CD4-positive, CD25-positive, alpha-beta regulatory T cell (primary cell): ENCODE data around the gene JAK1. TPM values are rescaled to one million over a fixed set of nuclear protein-coding genes. Genes with fewer than 3 reads are reported as not detected.

ENCODE experiments used
- ATAC-seq, 2 donors: fragments of 150-1000 bp; cut with Tn5 transposase; one replicate each; pipeline ENCODE4 v1.10.0; 2021; ENCODE audit warnings: low read depth in 2 of 2, moderate number of reproducible peaks in 2 of 2, moderate library complexity in 1 of 2
- DNase-seq, 3 donors: peaks; one replicate each; pipeline versions ENCODE4 v3.0.0 to v3.0.0-alpha.2; 2012 to 2022; ENCODE audit warnings: mixed read lengths in 1 of 3
- H3K27ac ChIP-seq: one replicate; pipeline ENCODE4 v1.7.0; 2013; ENCODE audit warnings: mild to moderate bottlenecking, low read length; ENCODE audit not compliant: insufficient read depth, poor library complexity, severe bottlenecking
- H3K27me3 ChIP-seq: one replicate; pipeline ENCODE4 v1.7.0; 2013; ENCODE audit warnings: low read length; ENCODE audit not compliant: control insufficient read depth, insufficient read depth
- H3K36me3 ChIP-seq: one replicate; pipeline ENCODE4 v1.7.0; 2013; ENCODE audit warnings: mild to moderate bottlenecking, low read length, moderate library complexity; ENCODE audit not compliant: control insufficient read depth, insufficient read depth
- H3K4me1 ChIP-seq: 2 replicates; pipeline ENCODE4 v1.7.0; 2013; ENCODE audit warnings: mild to moderate bottlenecking, low read length; ENCODE audit not compliant: insufficient read depth, control insufficient read depth, poor library complexity, severe bottlenecking
- H3K4me3 ChIP-seq: one replicate; pipeline ENCODE4 v1.7.0; 2013; ENCODE audit warnings: low read depth, mild to moderate bottlenecking, low read length, moderate library complexity
- H3K9me3 ChIP-seq, 2 experiments: 1 replicate in 1 of 2; 2 replicates in 1 of 2; pipeline ENCODE4 v1.7.0; 2013; ENCODE audit warnings: low read length in 2 of 2, mild to moderate bottlenecking in 1 of 2, moderate library complexity in 1 of 2; ENCODE audit not compliant: control insufficient read depth in 2 of 2
- H3K27ac Mint-ChIP-seq, 3 donors: one replicate each; pipeline ENCODE4 v1.8.0; 2020 to 2022; ENCODE audit warnings: mild to moderate bottlenecking in 3 of 3, mixed read lengths in 3 of 3, moderate library complexity in 2 of 3
- H3K27me3 Mint-ChIP-seq: one replicate; pipeline ENCODE4 v1.8.0; 2022; ENCODE audit warnings: mild to moderate bottlenecking, mixed read lengths
- H3K36me3 Mint-ChIP-seq: one replicate; pipeline ENCODE4 v1.8.0; 2020; ENCODE audit warnings: mixed read lengths
- H3K4me1 Mint-ChIP-seq, 4 donors: one replicate each; pipeline ENCODE4 v1.8.0; 2020 to 2022; ENCODE audit warnings: mixed read lengths in 4 of 4, mild to moderate bottlenecking in 1 of 4
- H3K4me3 Mint-ChIP-seq, 4 donors: one replicate each; pipeline ENCODE4 v1.8.0; 2020 to 2022; ENCODE audit warnings: mild to moderate bottlenecking in 4 of 4, mixed read lengths in 4 of 4, moderate library complexity in 3 of 4
- H3K9me3 Mint-ChIP-seq, 7 donors: one replicate each; pipeline ENCODE4 v1.8.0; 2020 to 2022; ENCODE audit warnings: mixed read lengths in 7 of 7, mild to moderate bottlenecking in 3 of 7, moderate library complexity in 2 of 7
- polyA plus RNA-seq, 4 donors: library from polyadenylated mRNA; unstranded; fragments of 300-500 nt; fragmentation: Illumina TruSeq; gene quantifications; one replicate each; pipeline ENCODE4 v1.2.3, GENCODE V29; 2021
- total RNA-seq: library from RNA; stranded (reverse); gene quantifications from one replicate; pipeline ENCODE4 v1.2.3, GENCODE V29; 2022

Gene JAK1
- total and polyA plus RNA-seq, 5 donors from 2014 or later: 215 to 333 (median 229) TPM

- H3K9me3 ChIP-seq: no peaks in the 10 kb centered on the region
- H3K4me1 Mint-ChIP-seq: peaks cover 61 to 89% (median 67%) of the 10 kb centered on the region in 4 donors
- H3K27ac ChIP-seq: no peak overlapping the region
- no peaks in the 10 kb centered on the region for H3K27me3 Mint-ChIP-seq
- H3K9me3 Mint-ChIP-seq: no peaks in the 10 kb centered on the region
- no peaks in the 10 kb centered on the region for H3K27me3 ChIP-seq
- peak overlapping the region; percentile 0 for H3K4me3 ChIP-seq
- H3K4me3 Mint-ChIP-seq: peak overlapping the region in 2 of 4 donors; percentile 17 to 67
- no peak overlapping the region for H3K27ac Mint-ChIP-seq
- peaks cover 8% of the 10 kb centered on the region for H3K36me3 Mint-ChIP-seq
- ATAC-seq: no peak
- H3K4me1 ChIP-seq: peaks cover 82% of the 10 kb centered on the region
- no peak for DNase-seq
- peaks cover 9% of the 10 kb centered on the region for H3K36me3 ChIP-seq
These were observed 21.4 kb downstream of the JAK1 start for GRCh38 chr1:64944913-64945312.

GRCh38 chr1:64942675-64943074 is 23.7 kb downstream of the JAK1 start:
- Mint-ChIP-seq H3K4me1 (peaks cover 56 to 86% (median 61%) of the 10 kb centered on the region in 4 donors), H3K27me3 (no peaks in the 10 kb centered on the region), H3K9me3 (no peaks in the 10 kb centered on the region), H3K4me3 (no peak overlapping the region), H3K36me3 (peaks cover 12% of the 10 kb centered on the region), H3K27ac (peak overlapping the region in 1 of 3 donors; percentile 50)
- no peak for DNase-seq
- Histone ChIP-seq H3K27ac (no peak overlapping the region), H3K27me3 (no peaks in the 10 kb centered on the region), H3K9me3 (no peaks in the 10 kb centered on the region), H3K36me3 (peaks cover 9% of the 10 kb centered on the region), H3K4me3 (peak overlapping the region; percentile 38), H3K4me1 (peaks cover 70% of the 10 kb centered on the region)
- no peak for ATAC-seq

- no peak for DNase-seq
- Histone ChIP-seq H3K27ac (no peak overlapping the region), H3K4me1 (peaks cover 68% of the 10 kb centered on the region), H3K9me3 (no peaks in the 10 kb centered on the region), H3K36me3 (peaks cover 9% of the 10 kb centered on the region), H3K4me3 (peak overlapping the region; percentile 38), H3K27me3 (no peaks in the 10 kb centered on the region)
- no peaks in the 10 kb centered on the region for H3K27me3 Mint-ChIP-seq
- H3K27ac Mint-ChIP-seq: peak overlapping the region in 2 of 3 donors; percentile 50 to 89
- H3K9me3 Mint-ChIP-seq: no peaks in the 10 kb centered on the region
- H3K4me3 Mint-ChIP-seq: peak overlapping the region in 3 of 4 donors; percentile 17 to 52 (median 36)
- peaks cover 55 to 86% (median 61%) of the 10 kb centered on the region in 4 donors for H3K4me1 Mint-ChIP-seq
- H3K36me3 Mint-ChIP-seq: peaks cover 16% of the 10 kb centered on the region
- ATAC-seq: no peak
These were observed 24.2 kb downstream of the JAK1 start for GRCh38 chr1:64942118-64942517.

- no peak for DNase-seq
- Histone ChIP-seq H3K36me3 (peaks cover 9% of the 10 kb centered on the region), H3K4me3 (peak overlapping the region; percentile 38), H3K27me3 (no peaks in the 10 kb centered on the region), H3K9me3 (no peaks in the 10 kb centered on the region), H3K27ac (no peak overlapping the region), H3K4me1 (peaks cover 68% of the 10 kb centered on the region)
- Mint-ChIP-seq H3K4me1 (peaks cover 53 to 85% (median 58%) of the 10 kb centered on the region in 4 donors), H3K9me3 (no peaks in the 10 kb centered on the region), H3K4me3 (peak overlapping the region; percentile 17 to 52 (median 44)), H3K27me3 (no peaks in the 10 kb centered on the region), H3K36me3 (peaks cover 18% of the 10 kb centered on the region), H3K27ac (peak overlapping the region in 2 of 3 donors; percentile 50 to 89)
- no peak for ATAC-seq
These were observed 24.8 kb downstream of the JAK1 start for GRCh38 chr1:64941461-64942117.

- peak overlapping the region; percentile 64 for H3K4me3 ChIP-seq
- DNase-seq (no peak), ATAC-seq (peak; percentile 31 to 55)
- Mint-ChIP-seq H3K27ac (peak overlapping the region; percentile 49 to 87 (median 84)), H3K27me3 (no peaks in the 10 kb centered on the region), H3K36me3 (peaks cover 18% of the 10 kb centered on the region), H3K4me3 (peak overlapping the region; percentile 20 to 73 (median 66)), H3K9me3 (no peaks in the 10 kb centered on the region), H3K4me1 (peaks cover 45 to 86% (median 65%) of the 10 kb centered on the region in 4 donors)
- peaks cover 7% of the 10 kb centered on the region for H3K36me3 ChIP-seq
- peak overlapping the region; percentile 8 for H3K27ac ChIP-seq
- H3K27me3 ChIP-seq: no peaks in the 10 kb centered on the region
- H3K4me1 ChIP-seq: peaks cover 68% of the 10 kb centered on the region
- no peaks in the 10 kb centered on the region for H3K9me3 ChIP-seq
These were observed 26.3 kb downstream of the JAK1 start for GRCh38 chr1:64940025-64940424.

- DNase-seq (no peak), ATAC-seq (no peak)
- Mint-ChIP-seq H3K9me3 (no peaks in the 10 kb centered on the region), H3K36me3 (peaks cover 20% of the 10 kb centered on the region), H3K27ac (peak overlapping the region in 2 of 3 donors; percentile 37 to 64), H3K4me3 (peak overlapping the region in 2 of 4 donors; percentile 1 to 67), H3K27me3 (no peaks in the 10 kb centered on the region), H3K4me1 (peaks cover 49 to 88% (median 72%) of the 10 kb centered on the region in 4 donors)
- Histone ChIP-seq H3K27me3 (no peaks in the 10 kb centered on the region), H3K4me3 (peak overlapping the region; percentile 57), H3K27ac (peak overlapping the region; percentile 15), H3K4me1 (peaks cover 76% of the 10 kb centered on the region), H3K9me3 (no peaks in the 10 kb centered on the region), H3K36me3 (peaks cover 12% of the 10 kb centered on the region)
These were observed 27.4 kb downstream of the JAK1 start for GRCh38 chr1:64938991-64939390.

- H3K4me3 ChIP-seq: no peak overlapping the region
- Mint-ChIP-seq H3K27me3 (no peaks in the 10 kb centered on the region), H3K9me3 (no peaks in the 10 kb centered on the region), H3K4me3 (peak overlapping the region in 3 of 4 donors; percentile 13 to 22 (median 18)), H3K4me1 (peaks cover 44 to 87% (median 74%) of the 10 kb centered on the region in 4 donors), H3K36me3 (peaks cover 25% of the 10 kb centered on the region), H3K27ac (peak overlapping the region in 1 of 3 donors; percentile 5)
- DNase-seq (no peak), ATAC-seq (no peak)
- H3K36me3 ChIP-seq: peaks cover 9% of the 10 kb centered on the region
- H3K27ac ChIP-seq: no peak overlapping the region
- H3K9me3 ChIP-seq: no peaks in the 10 kb centered on the region
- H3K4me1 ChIP-seq: peaks cover 71% of the 10 kb centered on the region
- no peaks in the 10 kb centered on the region for H3K27me3 ChIP-seq
These were observed 29.4 kb downstream of the JAK1 start for GRCh38 chr1:64936956-64937355.
